Transverse colon (tissue), 4 donors: Measurements from ENCODE around the gene TTC39A. TPM values are rescaled to one million over a fixed set of nuclear protein-coding genes. Genes with fewer than 3 reads are reported as not detected.

Experiments
- DNase-seq: peaks from one replicate; pipeline ENCODE4 v3.0.0-alpha.2; 2019
- H3K27ac ChIP-seq, 4 donors: fragments of 200-600 bp; sonication (generic); 2 replicates each; pipeline ENCODE4 v1.5.1; 2016 to 2018; ENCODE audit warnings: inconsistent platforms in 4 of 4
- H3K27me3 ChIP-seq: fragments of 200-600 bp; sonication (generic); 2 replicates; pipeline ENCODE4 v1.5.1; 2017; ENCODE audit warnings: inconsistent platforms
- H3K36me3 ChIP-seq, 4 donors: fragments of 200-600 bp; sonication (generic); 2 replicates each; pipeline ENCODE4 v1.5.1; 2017 to 2019; ENCODE audit warnings: inconsistent platforms in 4 of 4
- H3K4me1 ChIP-seq, 4 donors: fragments of 200-600 bp; sonication (generic); 2 replicates each; pipeline ENCODE4 v1.5.1; 2017 to 2020; ENCODE audit warnings: inconsistent platforms in 4 of 4
- H3K4me3 ChIP-seq, 4 donors: fragments of 200-600 bp; sonication (generic); 1 replicate in 1 of 4; 2 replicates in 3 of 4; pipeline versions ENCODE4 v1.5.1 to v1.6.1; 2017 to 2019; ENCODE audit warnings: inconsistent platforms in 4 of 4
- H3K9me3 ChIP-seq, 2 donors: fragments of 200-600 bp; sonication (generic); 2 replicates each; pipeline ENCODE4 v1.5.1; 2017 to 2019; ENCODE audit warnings: inconsistent platforms in 2 of 2
- CTCF ChIP-seq, 5 experiments: fragments of 200-600 bp in 3 of 5; fragments of 450-650 bp in 2 of 5; sonication (generic) in 3 of 5; IDR thresholded peaks; 1 replicate in 2 of 5; 2 replicates in 3 of 5; pipeline ENCODE4 v1.5.1; 2016 to 2017; ENCODE audit warnings: antibody characterized with exemption in 5 of 5, inconsistent platforms in 3 of 5, mild to moderate bottlenecking in 2 of 5, moderate library complexity in 1 of 5
- EP300 ChIP-seq: sonication (generic); formaldehyde crosslinking; IDR thresholded peaks from one replicate; pipeline ENCODE4 v1.6.1; 2017; ENCODE audit warnings: antibody characterized with exemption, low read depth
- POLR2A ChIP-seq: fragments of 450-650 bp; IDR thresholded peaks from one replicate; pipeline ENCODE4 v1.6.1; 2016; ENCODE audit warnings: antibody characterized with exemption, mild to moderate bottlenecking, moderate library complexity
- POLR2AphosphoS5 ChIP-seq, 3 donors: sonication (generic); formaldehyde crosslinking; IDR thresholded peaks; one replicate each; pipeline ENCODE4 v1.6.1; 2016; ENCODE audit warnings: antibody characterized with exemption in 3 of 3
- WGBS, 2 donors: methylation state at CpG; one replicate each; pipeline ENCODE4 v1.1.5; 2018; ENCODE audit warnings: low coverage in 1 of 2; 5-methylcytosine and 5-hydroxymethylcytosine counted together
- in situ Hi-C, 4 donors: fragments of 200-750 bp; cut with MboI; loops; one replicate each; pipeline versions ENCODE4 v1.15.0 to v1.15.1; 2017; ENCODE audit warnings: low sequenced_read_pairs in 3 of 4, low pct_ligation_motif_present in 1 of 4, low pct_unique_long_range_greater_than_20kb in 1 of 4
- intact Hi-C: fragments of 100-400 bp; cut with DNase I; formaldehyde crosslinking; loops from one replicate; pipeline ENCODE4 v1.15.1; 2023; ENCODE audit warnings: low total_unique reads
- total RNA-seq, 4 donors: library from RNA; depleted of rRNA; stranded (reverse); fragments of >200 nt; gene quantifications; one replicate each; pipeline ENCODE4 v1.1.0, GENCODE V29; 2016

The TTC39A gene
- total RNA-seq, 4 donors from 2014 or later: 41.8 to 96.1 (median 73.0) TPM

- no peak overlapping the region for H3K4me3 ChIP-seq
- peaks cover 31% of the 10 kb centered on the region for H3K27me3 ChIP-seq
- peaks cover 0 to 17% (median 12%) of the 10 kb centered on the region in 4 donors for H3K4me1 ChIP-seq
- 90% methylated on average over 6 of the region's 6 CpGs; no CpG with 5 or more reads in 1 of the 2 donors for WGBS, 2 donors
- H3K36me3 ChIP-seq: no peaks in the 10 kb centered on the region
- TF ChIP-seq POLR2AphosphoS5 (IDR thresholded peaks at IDR 0.05) (no peak), EP300 (no peak), POLR2A (no peak), CTCF (IDR thresholded peaks at IDR 0.05) (no peak)
- no peak overlapping the region for H3K27ac ChIP-seq
- DNase-seq: no peak
- H3K9me3 ChIP-seq: no peaks in the 10 kb centered on the region
- in situ Hi-C loops (no loop called here), intact Hi-C loops (no loop called here)
Measured at GRCh38 chr1:51340380-51340779, 10.0 kb upstream of the TTC39A start.

GRCh38 chr1:51336711-51337110 is 6.3 kb upstream of the TTC39A start:
- Histone ChIP-seq H3K36me3 (no peaks in the 10 kb centered on the region), H3K4me1 (peaks cover 0 to 8% (median 7%) of the 10 kb centered on the region in 4 donors), H3K27me3 (no peaks in the 10 kb centered on the region), H3K4me3 (no peak overlapping the region), H3K27ac (no peak overlapping the region), H3K9me3 (no peaks in the 10 kb centered on the region)
- 92 to 100% methylated on average over 1 to 4 of the region's 4 CpGs for WGBS, 2 donors
- TF ChIP-seq CTCF (IDR thresholded peaks at IDR 0.05) (no peak), POLR2A (no peak), POLR2AphosphoS5 (IDR thresholded peaks at IDR 0.05) (no peak), EP300 (no peak)
- DNase-seq: no peak
- intact Hi-C loops: no loop called here
- in situ Hi-C loops: no loop called here

DNA sequence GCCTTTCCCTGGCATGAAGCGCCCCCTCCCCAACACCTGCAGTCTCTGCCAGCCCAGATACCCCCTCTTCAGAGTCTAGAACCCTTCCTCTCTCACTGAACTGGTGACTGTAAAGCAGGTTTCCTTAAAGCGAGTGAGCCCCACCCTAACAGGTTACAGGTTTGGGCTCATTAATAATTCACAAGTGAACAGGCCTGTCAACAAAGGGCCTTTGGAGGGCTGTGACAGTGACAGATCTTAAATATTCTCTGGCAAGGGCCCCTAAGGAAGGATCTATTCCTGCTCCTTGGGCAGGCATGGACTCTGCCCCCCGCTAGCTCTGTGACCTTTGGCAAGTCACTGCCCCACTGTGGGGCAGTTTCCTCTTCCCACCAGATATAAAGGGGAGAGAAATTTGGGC is 5.6 kb upstream of the TTC39A start:
- 70% methylated on average over 3 of the region's 3 CpGs; no CpG with 5 or more reads in 1 of the 2 donors for WGBS, 2 donors
- H3K27ac ChIP-seq: no peak overlapping the region
- in situ Hi-C loops: no loop called here

More for the DNA sequence above, 5.6 kb upstream of the TTC39A start:
- intact Hi-C loops: no loop called here
- peaks cover 4 to 15% (median 10%) of the 10 kb centered on the region in 4 donors for H3K4me1 ChIP-seq
- H3K4me3 ChIP-seq: no peak overlapping the region
- no peaks in the 10 kb centered on the region for H3K9me3 ChIP-seq
- no peaks in the 10 kb centered on the region for H3K36me3 ChIP-seq
- DNase-seq: no peak
- no peaks in the 10 kb centered on the region for H3K27me3 ChIP-seq
- TF ChIP-seq POLR2A (no peak), POLR2AphosphoS5 (IDR thresholded peaks at IDR 0.05) (no peak), EP300 (no peak), CTCF (IDR thresholded peaks at IDR 0.05) (no peak)
